SK-N-SH (cell line): ENCODE data around the gene MDH2. TPM values are rescaled to one million over a fixed set of nuclear protein-coding genes. Genes with fewer than 3 reads are reported as not detected.

Experiments used
- CTCF ChIA-PET: fragments of 300-600, 350-600 bp; formaldehyde crosslinking; extraction: SDS; loops from one replicate; lab custom pipeline; 2021; lab: Yijun Ruan, JAX
- POLR2A ChIA-PET: fragments of 350-600 bp; sonication (Branson Sonifier 250); formaldehyde crosslinking; extraction: SDS; loops from one replicate; lab custom pipeline; 2020; ENCODE audit warnings: antibody characterized with exemption, inconsistent platforms; lab: Yijun Ruan, JAX
- DNase-seq: peaks from one replicate; pipeline ENCODE4 v3.0.0; 2012
- H2AFZ ChIP-seq: fragments of 200-600 bp; sonication (generic); 2 replicates; pipeline ENCODE4 v1.8.1; 2016; ENCODE audit warnings: antibody characterized with exemption, mild to moderate bottlenecking, low read depth
- H3F3A ChIP-seq: fragments of 200-600 bp; sonication (generic); replicated peaks from 2 replicates; pipeline ENCODE3; 2016; ENCODE audit warnings: antibody characterized with exemption, mild to moderate bottlenecking; ENCODE audit not compliant: insufficient read depth
- H3K27ac ChIP-seq, 2 experiments: fragments of 200-500 bp in 1 of 2; fragments of 200-600 bp in 1 of 2; sonication (Bioruptor generic) in 1 of 2; sonication (generic), shearing (Covaris generic) in 1 of 2; 2 replicates each; pipeline versions ENCODE4 v1.5.1 to v1.6.1; 2014 to 2016; ENCODE audit warnings: low read depth in 2 of 2, inconsistent platforms in 1 of 2, low read length in 1 of 2, mild to moderate bottlenecking in 1 of 2, mixed read lengths in 1 of 2
- H3K27me3 ChIP-seq: fragments of 200-600 bp; sonication (generic), shearing (Covaris generic); 2 replicates; pipeline ENCODE4 v1.6.1; 2016; ENCODE audit warnings: mixed run types; ENCODE audit not compliant: insufficient read depth
- H3K36me3 ChIP-seq, 2 experiments: fragments of 200-500 bp in 1 of 2; fragments of 200-600 bp in 1 of 2; sonication (Bioruptor generic) in 1 of 2; sonication (generic) in 1 of 2; replicated peaks in 1 of 2; 2 replicates each; pipeline versions ENCODE3 to v1.5.1; 2014 to 2016; ENCODE audit warnings: low read length in 1 of 2, mild to moderate bottlenecking in 1 of 2; ENCODE audit not compliant: insufficient read depth in 2 of 2, control insufficient read depth in 1 of 2
- H3K4me1 ChIP-seq, 2 experiments: fragments of 200-500 bp in 1 of 2; fragments of 200-600 bp in 1 of 2; sonication (Bioruptor generic) in 1 of 2; sonication (generic), shearing (Covaris generic) in 1 of 2; 2 replicates each; pipeline versions ENCODE4 v1.5.1 to v1.6.1; 2014 to 2016; ENCODE audit warnings: low read depth in 1 of 2, low read length in 1 of 2, mixed run types in 1 of 2; ENCODE audit not compliant: insufficient read depth in 2 of 2, control insufficient read depth in 1 of 2
- H3K4me2 ChIP-seq: fragments of 200-600 bp; sonication (generic), shearing (Covaris generic); 2 replicates; pipeline ENCODE4 v1.6.1; 2017; ENCODE audit warnings: mixed run types
- H3K4me3 ChIP-seq, 2 experiments: fragments of 200-500 bp in 1 of 2; fragments of 200-600 bp in 1 of 2; sonication (Bioruptor generic) in 1 of 2; sonication (generic), shearing (Covaris generic) in 1 of 2; 2 replicates each; pipeline versions ENCODE4 v1.5.1 to v1.8.1; 2014 to 2016; ENCODE audit warnings: low read depth in 2 of 2, inconsistent platforms in 1 of 2, low read length in 1 of 2, mild to moderate bottlenecking in 1 of 2, mixed read lengths in 1 of 2, moderate library complexity in 1 of 2
- H3K79me2 ChIP-seq: fragments of 200-600 bp; sonication (generic); 2 replicates; pipeline ENCODE4 v1.8.1; 2017; ENCODE audit warnings: mild to moderate bottlenecking; ENCODE audit not compliant: insufficient read depth
- H3K9ac ChIP-seq: fragments of 200-600 bp; sonication (generic); 2 replicates; pipeline ENCODE4 v1.6.1; 2017; ENCODE audit warnings: mixed run types
- H3K9me2 ChIP-seq: fragments of 200-600 bp; sonication (generic); 2 replicates; pipeline ENCODE4 v1.6.1; 2017; ENCODE audit warnings: mixed run types
- H3K9me3 ChIP-seq: fragments of 200-600 bp; sonication (generic); 2 replicates; pipeline ENCODE4 v1.6.1; 2017; ENCODE audit warnings: mixed run types, mild to moderate bottlenecking, moderate library complexity
- H4K20me1 ChIP-seq: fragments of 200-600 bp; sonication (generic); 2 replicates; pipeline ENCODE4 v1.6.1; 2017; ENCODE audit warnings: mild to moderate bottlenecking, mixed run types; ENCODE audit not compliant: insufficient read depth
- ELF1 ChIP-seq: IDR thresholded peaks from 2 replicates; pipeline ENCODE4 v1.4.0; 2012
- EP300 ChIP-seq, 2 experiments: IDR thresholded peaks; 2 replicates each; pipeline versions ENCODE4 v1.4.0 to v1.6.1; 2012; ENCODE audit warnings: borderline replicate concordance in 1 of 2, low read depth in 1 of 2, low read length in 1 of 2
- FOSL2 ChIP-seq: IDR thresholded peaks from 2 replicates; pipeline ENCODE4 v1.4.0; 2012; ENCODE audit warnings: low read depth, mild to moderate bottlenecking, moderate library complexity, borderline replicate concordance
- GABPA ChIP-seq: IDR thresholded peaks from 2 replicates; pipeline ENCODE4 v1.4.0; 2012; ENCODE audit warnings: low read depth, mild to moderate bottlenecking
- MEF2A ChIP-seq: IDR thresholded peaks from 2 replicates; pipeline ENCODE4 v1.4.0; 2012; ENCODE audit warnings: low read depth, borderline replicate concordance
- NFIC ChIP-seq: IDR thresholded peaks from 2 replicates; pipeline ENCODE4 v1.4.0; 2012; ENCODE audit warnings: borderline replicate concordance
- NRF1 ChIP-seq: IDR thresholded peaks from 2 replicates; pipeline ENCODE4 v1.6.1; 2012; ENCODE audit warnings: low read depth, mild to moderate bottlenecking, low read length
- RCOR1 ChIP-seq: fragments of 150-350 bp; IDR thresholded peaks from 2 replicates; pipeline ENCODE4 v1.6.1; 2017; ENCODE audit warnings: antibody characterized with exemption, low read length
- SMC3 ChIP-seq: IDR thresholded peaks from 2 replicates; pipeline ENCODE4 v1.6.1; 2012; ENCODE audit warnings: low read depth, low read length, improper control_type of control experiment
- TCF12 ChIP-seq: IDR thresholded peaks from 2 replicates; pipeline ENCODE4 v1.4.0; 2012
- TEAD4 ChIP-seq: IDR thresholded peaks from 2 replicates; pipeline ENCODE4 v1.4.0; 2012; ENCODE audit warnings: mild to moderate bottlenecking, borderline replicate concordance; ENCODE audit not compliant: insufficient read depth
- YY1 ChIP-seq: IDR thresholded peaks from 2 replicates; pipeline ENCODE4 v1.4.0; 2012; ENCODE audit warnings: low read depth, mild to moderate bottlenecking
- WGBS: methylation state at CpG from one replicate; pipeline ENCODE4 v1.1.6; 2017; ENCODE audit warnings: low lambda C conversion rate; 5-methylcytosine and 5-hydroxymethylcytosine counted together
- polyA plus RNA-seq, 3 experiments: library from polyadenylated mRNA; depleted of rRNA; stranded (reverse); fragments of >200 nt; gene quantifications; 2 replicates each; pipeline ENCODE4 v1.2.3, GENCODE V29; 2012
- TF ChIP-seq, protein P1 (sequence below): fragments of 150-350 bp; IDR thresholded peaks from 2 replicates; pipeline ENCODE4 v1.6.1; 2016; ENCODE audit warnings: mild to moderate bottlenecking, low read depth, low read length
- TF ChIP-seq, protein P2 (sequence below): IDR thresholded peaks from 2 replicates; pipeline ENCODE4 v1.6.1; 2012; ENCODE audit warnings: mild to moderate bottlenecking, low read depth, low read length, moderate library complexity
- TF ChIP-seq, protein P3 (sequence below): IDR thresholded peaks from 2 replicates; pipeline ENCODE4 v1.4.0; 2012; ENCODE audit warnings: low read depth, borderline replicate concordance

The MDH2 gene
- polyA plus RNA-seq, 1 of the 3 experiments (the other 2 are of a cell fraction), result 301 TPM

DNA sequence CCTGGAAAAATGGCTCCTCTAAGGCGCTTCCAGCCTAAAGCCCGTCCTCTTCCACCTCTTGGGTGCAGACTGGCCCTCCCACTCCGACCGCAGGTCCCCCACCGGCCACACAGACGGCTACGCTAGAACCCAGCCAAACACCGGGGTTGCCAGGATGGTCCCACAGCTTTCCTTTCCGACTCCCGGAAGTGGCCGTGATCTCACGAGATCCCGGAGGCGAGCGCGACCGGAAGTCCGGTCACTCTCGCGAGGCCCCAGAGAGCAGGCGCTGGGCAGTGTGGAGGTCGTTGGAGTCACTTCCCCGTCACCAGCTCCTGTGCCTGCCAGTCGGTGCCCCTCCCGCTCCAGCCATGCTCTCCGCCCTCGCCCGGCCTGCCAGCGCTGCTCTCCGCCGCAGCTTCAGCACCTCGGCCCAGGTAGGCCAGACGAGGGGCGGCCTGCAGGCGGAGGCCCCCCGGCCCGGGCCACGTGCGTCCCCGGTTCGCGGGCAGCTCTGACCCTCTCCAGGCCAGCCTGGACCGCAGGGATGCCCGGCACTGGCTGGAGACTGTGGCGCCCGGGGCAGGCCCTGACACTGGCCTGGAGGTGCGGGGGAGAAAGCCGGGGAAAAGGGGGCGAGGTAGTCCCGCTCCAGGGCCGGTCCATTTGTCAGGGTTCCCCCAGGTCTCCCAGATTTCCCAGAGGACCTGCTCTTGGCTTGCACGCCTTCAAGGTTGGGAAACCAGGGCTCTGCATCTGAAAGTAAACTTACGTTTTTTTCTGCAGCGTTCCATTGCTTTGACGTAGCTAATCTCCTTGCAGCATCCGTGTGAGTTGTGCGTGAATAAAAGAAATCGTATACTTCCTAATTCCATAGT is at the start of gene MDH2, which contains the start of gene STYXL1 (continued):
- TF ChIP-seq MEF2A, result no peak
- TF ChIP-seq, all 33 proteins: peak for 17

DNA sequence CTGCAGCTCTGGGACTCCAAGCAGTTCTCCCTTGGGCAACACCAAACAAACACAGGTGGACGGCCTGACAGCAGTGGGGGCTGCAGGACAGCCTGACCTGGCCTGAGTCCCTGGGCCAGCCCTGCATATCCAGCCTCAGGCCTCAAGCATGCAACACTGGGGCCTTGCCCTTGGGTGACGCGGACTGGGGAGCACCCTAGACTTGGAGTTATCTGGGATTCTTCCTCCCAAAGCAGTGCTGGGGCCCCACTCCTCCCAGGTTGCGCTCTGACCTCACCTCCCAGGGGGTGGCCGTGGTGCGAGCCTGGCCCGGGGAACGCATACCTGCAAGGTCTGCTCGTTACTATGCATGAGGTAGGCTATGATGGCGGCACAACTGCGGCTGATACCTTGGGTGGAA is 47.3 kb upstream of the MDH2 start:
- H3K9me3 ChIP-seq, result no peaks in the 10 kb centered on the region

DNA sequence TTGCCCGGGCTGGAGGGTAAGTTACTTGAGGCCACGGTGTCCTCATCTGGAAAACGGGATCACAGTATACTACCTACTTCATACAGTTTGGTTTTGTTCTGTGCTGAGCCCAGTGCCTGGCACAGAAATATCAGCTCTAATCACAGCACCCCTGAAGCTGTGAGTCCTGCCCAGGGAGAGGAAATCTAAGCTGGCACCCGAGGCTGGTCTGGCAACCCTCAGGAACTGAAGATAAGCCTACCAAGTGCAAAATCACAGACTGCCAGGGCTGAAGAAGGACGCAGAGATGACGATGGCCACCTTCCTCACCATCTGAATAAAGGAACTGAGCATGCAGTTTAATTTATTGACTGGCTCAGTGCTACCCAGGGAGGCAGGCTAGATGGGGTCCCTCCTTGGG is 45.8 kb upstream of the MDH2 start:
- Histone ChIP-seq H3K9ac (no peak overlapping the region), H2AFZ (no peak overlapping the region), H3K9me2 (no peaks in the 10 kb centered on the region), H3K27me3 (no peaks in the 10 kb centered on the region), H3K4me3 (no peak overlapping the region), H3K4me2 (no peak overlapping the region), H3K36me3 (peaks cover 16 to 24% of the 10 kb centered on the region in 2 experiments), H3K79me2 (no peaks in the 10 kb centered on the region), H3K4me1 (no peaks in the 10 kb centered on the region), H3K27ac (no peak overlapping the region), H3F3A (peaks cover 5% of the 10 kb centered on the region), H4K20me1 (no peaks in the 10 kb centered on the region), H3K9me3 (no peaks in the 10 kb centered on the region)
- ChIA-PET POLR2A (no interaction called here), CTCF (interaction anchor here (2.3 to 5.5 kb wide), 2 partner anchors 18 to 136 kb away, joined by 10 to 20 read pairs; no protein-coding TSS in a partner anchor)
- DNase-seq, result no peak
- TF ChIP-seq, protein P1, sequence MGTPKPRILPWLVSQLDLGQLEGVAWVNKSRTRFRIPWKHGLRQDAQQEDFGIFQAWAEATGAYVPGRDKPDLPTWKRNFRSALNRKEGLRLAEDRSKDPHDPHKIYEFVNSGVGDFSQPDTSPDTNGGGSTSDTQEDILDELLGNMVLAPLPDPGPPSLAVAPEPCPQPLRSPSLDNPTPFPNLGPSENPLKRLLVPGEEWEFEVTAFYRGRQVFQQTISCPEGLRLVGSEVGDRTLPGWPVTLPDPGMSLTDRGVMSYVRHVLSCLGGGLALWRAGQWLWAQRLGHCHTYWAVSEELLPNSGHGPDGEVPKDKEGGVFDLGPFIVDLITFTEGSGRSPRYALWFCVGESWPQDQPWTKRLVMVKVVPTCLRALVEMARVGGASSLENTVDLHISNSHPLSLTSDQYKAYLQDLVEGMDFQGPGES, result no peak
- no peak for TF ChIP-seq FOSL2
- TF ChIP-seq EP300 (IDR thresholded peaks at IDR 0.05; ENCODE audit: borderline replicate concordance in 1 of 2, low read depth in 1 of 2, low read length in 1 of 2), result no peak
- TF ChIP-seq, protein P2, sequence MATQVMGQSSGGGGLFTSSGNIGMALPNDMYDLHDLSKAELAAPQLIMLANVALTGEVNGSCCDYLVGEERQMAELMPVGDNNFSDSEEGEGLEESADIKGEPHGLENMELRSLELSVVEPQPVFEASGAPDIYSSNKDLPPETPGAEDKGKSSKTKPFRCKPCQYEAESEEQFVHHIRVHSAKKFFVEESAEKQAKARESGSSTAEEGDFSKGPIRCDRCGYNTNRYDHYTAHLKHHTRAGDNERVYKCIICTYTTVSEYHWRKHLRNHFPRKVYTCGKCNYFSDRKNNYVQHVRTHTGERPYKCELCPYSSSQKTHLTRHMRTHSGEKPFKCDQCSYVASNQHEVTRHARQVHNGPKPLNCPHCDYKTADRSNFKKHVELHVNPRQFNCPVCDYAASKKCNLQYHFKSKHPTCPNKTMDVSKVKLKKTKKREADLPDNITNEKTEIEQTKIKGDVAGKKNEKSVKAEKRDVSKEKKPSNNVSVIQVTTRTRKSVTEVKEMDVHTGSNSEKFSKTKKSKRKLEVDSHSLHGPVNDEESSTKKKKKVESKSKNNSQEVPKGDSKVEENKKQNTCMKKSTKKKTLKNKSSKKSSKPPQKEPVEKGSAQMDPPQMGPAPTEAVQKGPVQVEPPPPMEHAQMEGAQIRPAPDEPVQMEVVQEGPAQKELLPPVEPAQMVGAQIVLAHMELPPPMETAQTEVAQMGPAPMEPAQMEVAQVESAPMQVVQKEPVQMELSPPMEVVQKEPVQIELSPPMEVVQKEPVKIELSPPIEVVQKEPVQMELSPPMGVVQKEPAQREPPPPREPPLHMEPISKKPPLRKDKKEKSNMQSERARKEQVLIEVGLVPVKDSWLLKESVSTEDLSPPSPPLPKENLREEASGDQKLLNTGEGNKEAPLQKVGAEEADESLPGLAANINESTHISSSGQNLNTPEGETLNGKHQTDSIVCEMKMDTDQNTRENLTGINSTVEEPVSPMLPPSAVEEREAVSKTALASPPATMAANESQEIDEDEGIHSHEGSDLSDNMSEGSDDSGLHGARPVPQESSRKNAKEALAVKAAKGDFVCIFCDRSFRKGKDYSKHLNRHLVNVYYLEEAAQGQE, result no peak
- TF ChIP-seq RCOR1, result no peak
- no peak for TF ChIP-seq GABPA
- no peak for TF ChIP-seq ELF1
- TF ChIP-seq TCF12, result no peak
- no peak for TF ChIP-seq SMC3
- TF ChIP-seq YY1, result no peak
- TF ChIP-seq NRF1, result no peak
- 92% methylated on average over 5 of the region's 6 CpGs for WGBS

More for the DNA sequence above, 47.3 kb upstream of the MDH2 start:
- Histone ChIP-seq H3K27me3 (no peaks in the 10 kb centered on the region), H3K36me3 (peaks cover 17 to 32% of the 10 kb centered on the region in 2 experiments), H3K4me1 (no peaks in the 10 kb centered on the region), H3K9me2 (no peaks in the 10 kb centered on the region), H3K4me3 (no peak overlapping the region), H3K27ac (no peak overlapping the region), H3K79me2 (no peaks in the 10 kb centered on the region), H2AFZ (no peak overlapping the region), H3K4me2 (no peak overlapping the region), H3F3A (peaks cover 5% of the 10 kb centered on the region), H3K9ac (no peak overlapping the region), H4K20me1 (no peaks in the 10 kb centered on the region)
- TF ChIP-seq TEAD4 (no peak), NFIC (no peak)
- TF ChIP-seq, protein P3, sequence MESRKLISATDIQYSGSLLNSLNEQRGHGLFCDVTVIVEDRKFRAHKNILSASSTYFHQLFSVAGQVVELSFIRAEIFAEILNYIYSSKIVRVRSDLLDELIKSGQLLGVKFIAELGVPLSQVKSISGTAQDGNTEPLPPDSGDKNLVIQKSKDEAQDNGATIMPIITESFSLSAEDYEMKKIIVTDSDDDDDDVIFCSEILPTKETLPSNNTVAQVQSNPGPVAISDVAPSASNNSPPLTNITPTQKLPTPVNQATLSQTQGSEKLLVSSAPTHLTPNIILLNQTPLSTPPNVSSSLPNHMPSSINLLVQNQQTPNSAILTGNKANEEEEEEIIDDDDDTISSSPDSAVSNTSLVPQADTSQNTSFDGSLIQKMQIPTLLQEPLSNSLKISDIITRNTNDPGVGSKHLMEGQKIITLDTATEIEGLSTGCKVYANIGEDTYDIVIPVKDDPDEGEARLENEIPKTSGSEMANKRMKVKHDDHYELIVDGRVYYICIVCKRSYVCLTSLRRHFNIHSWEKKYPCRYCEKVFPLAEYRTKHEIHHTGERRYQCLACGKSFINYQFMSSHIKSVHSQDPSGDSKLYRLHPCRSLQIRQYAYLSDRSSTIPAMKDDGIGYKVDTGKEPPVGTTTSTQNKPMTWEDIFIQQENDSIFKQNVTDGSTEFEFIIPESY, result no peak
- CTCF ChIA-PET, result interaction anchor here (5.5 kb wide), 1 partner anchor 135 kb away, joined by 20 read pairs; no protein-coding TSS in a partner anchor
- whole genome bisulfite sequencing, result 97% methylated on average over 8 of the region's 11 CpGs
- POLR2A ChIA-PET, result no interaction called here
- DNase-seq, result no peak
